22Rv1 (cell line): ENCODE measurements around the gene TMEM229A.

Experiments
- CTCF ChIP-seq: fragments of 450-650 bp; IDR thresholded peaks from 2 replicates; pipeline ENCODE4 v1.5.1; 2017; ENCODE audit warnings: mild to moderate bottlenecking
- ZFX ChIP-seq: fragments of 450-650 bp; IDR thresholded peaks from 2 replicates; pipeline ENCODE4 v1.6.1; 2017; ENCODE audit warnings: antibody characterized with exemption, borderline replicate concordance

DNA sequence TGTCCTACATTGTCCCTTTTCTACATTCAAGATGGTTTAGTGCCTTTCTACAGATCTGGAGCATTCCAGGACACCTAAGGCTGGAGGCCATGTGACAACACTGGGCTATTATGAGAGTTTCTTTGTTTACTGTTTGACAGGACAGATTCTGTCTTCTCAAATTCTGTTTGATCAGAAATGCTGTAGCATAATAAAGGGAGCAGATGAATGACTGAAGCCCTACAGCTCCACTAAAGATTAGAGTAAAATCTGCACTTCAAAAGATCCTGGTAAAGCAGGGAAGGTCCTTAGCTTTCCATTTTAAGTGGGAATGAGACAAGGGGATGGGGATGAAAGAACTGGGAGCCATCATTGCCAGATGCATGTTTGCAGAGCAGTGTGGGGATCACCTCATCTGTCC, 38.4 kb downstream of the TMEM229A start:
- TF ChIP-seq CTCF, result no peak
- no peak for TF ChIP-seq ZFX
